Rectal smooth muscle tissue (tissue), 1 donor: ENCODE data around the gene CTRB2.

ENCODE experiments used
- H3K27ac ChIP-seq: one replicate; pipeline ENCODE4 v1.7.0; 2013; ENCODE audit warnings: low read depth, low read length, inconsistent platforms
- H3K27me3 ChIP-seq: one replicate; pipeline ENCODE4 v1.7.0; 2013; ENCODE audit warnings: low read length; ENCODE audit not compliant: control insufficient read depth, insufficient read depth
- H3K36me3 ChIP-seq: one replicate; pipeline ENCODE4 v1.7.0; 2013; ENCODE audit warnings: low read length; ENCODE audit not compliant: control insufficient read depth, insufficient read depth
- H3K4me1 ChIP-seq: one replicate; pipeline ENCODE4 v1.7.0; 2013; ENCODE audit warnings: low read length; ENCODE audit not compliant: control insufficient read depth, insufficient read depth
- H3K4me3 ChIP-seq: one replicate; pipeline ENCODE4 v1.7.0; 2013; ENCODE audit warnings: low read length
- H3K9ac ChIP-seq: one replicate; pipeline ENCODE4 v1.7.0; 2013; ENCODE audit warnings: low read length

Gene CTRB2

DNA sequence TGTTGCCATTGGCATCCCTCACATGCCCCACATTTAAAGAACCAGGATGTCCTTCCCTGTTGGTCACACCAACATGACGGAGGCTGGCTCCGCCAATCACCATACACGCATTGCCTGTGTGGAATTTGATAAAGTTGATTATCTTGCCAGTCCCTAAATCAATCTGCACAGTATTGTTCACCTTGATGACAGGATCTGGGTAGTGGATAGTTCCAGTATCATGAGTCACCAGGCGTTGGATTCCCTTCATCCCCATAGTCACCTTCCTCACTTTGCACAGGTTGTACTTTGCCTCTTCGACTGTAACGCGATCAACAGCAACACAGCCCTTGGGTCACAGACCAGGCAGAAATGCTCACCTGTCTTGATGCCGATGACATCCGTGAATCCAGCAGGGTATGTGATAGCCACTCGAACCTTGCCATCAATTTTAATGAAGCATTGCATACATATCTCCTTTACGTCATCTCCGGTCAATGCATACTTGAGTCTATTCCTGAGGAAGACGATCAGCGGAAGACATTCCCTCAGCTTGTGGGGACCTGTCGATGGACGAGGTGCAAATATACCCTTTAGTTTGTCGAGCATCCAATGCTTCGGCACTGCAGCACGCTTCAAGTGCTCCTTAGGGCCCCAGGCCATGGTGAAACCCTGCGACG lies 14.2 kb downstream of the CTRB2 start:
- Histone ChIP-seq H3K4me3 (no peak overlapping the region), H3K27ac (no peak overlapping the region), H3K27me3 (no peaks in the 10 kb centered on the region), H3K36me3 (no peaks in the 10 kb centered on the region), H3K4me1 (no peaks in the 10 kb centered on the region), H3K9ac (no peak overlapping the region)

DNA sequence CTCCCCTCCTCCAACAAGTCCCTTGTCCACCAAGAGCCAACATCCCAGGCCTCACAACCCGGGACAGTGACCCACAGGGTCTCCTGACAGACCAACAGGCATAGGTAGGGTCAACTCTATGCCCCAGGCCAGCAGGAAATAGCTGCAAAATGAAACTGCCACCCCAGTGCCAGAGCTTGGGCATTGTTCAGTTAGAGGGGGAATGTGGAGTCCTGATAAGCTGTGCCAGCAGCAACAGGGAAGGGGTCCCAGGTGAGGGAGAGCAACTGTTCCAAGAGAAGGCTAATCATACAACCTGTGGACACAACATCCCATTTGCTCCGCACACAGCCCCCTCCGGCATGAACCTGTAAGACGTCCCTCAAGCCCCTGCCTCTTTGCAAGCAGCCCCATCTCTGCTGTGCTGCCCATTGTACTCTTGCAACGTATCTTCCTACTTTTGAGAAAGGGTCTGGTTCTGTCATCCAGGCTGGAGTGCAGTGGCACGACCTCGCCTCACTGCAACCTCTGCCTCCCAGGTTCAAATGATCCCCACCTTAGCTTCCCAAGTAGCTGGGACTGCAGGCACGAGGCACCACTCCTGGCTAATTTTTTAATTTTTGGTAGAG lies 17.2 kb downstream of the CTRB2 start:
- Histone ChIP-seq H3K4me1 (no peaks in the 10 kb centered on the region), H3K4me3 (no peak overlapping the region), H3K36me3 (no peaks in the 10 kb centered on the region), H3K27ac (no peak overlapping the region), H3K9ac (no peak overlapping the region), H3K27me3 (no peaks in the 10 kb centered on the region)

- H3K27ac ChIP-seq: no peak overlapping the region
- no peak overlapping the region for H3K4me3 ChIP-seq
- no peak overlapping the region for H3K9ac ChIP-seq
- no peaks in the 10 kb centered on the region for H3K27me3 ChIP-seq
- no peaks in the 10 kb centered on the region for H3K36me3 ChIP-seq
- H3K4me1 ChIP-seq: no peaks in the 10 kb centered on the region
Measured at GRCh38 chr16:75188832-75189477, 18.0 kb downstream of the CTRB2 start.

DNA sequence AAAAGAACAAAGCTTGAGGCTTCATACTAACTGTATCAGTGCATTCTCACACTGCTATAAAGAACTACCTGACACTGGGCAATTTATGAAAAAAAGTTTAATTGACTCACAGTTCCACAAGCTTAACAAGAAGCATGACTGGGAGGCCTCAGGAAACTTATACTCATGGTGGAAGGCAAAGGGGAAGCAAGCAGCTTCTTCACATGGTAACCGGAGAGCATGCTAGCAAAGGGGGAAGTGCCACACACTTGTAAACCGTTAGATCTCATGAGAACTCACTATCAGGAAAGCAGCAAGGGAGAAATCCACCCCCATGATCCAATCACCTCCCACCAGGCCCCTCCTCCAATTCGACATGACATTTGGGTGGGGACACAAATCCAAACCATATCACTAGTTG lies 25.3 kb downstream of the CTRB2 start:
- H3K27me3 ChIP-seq: no peaks in the 10 kb centered on the region
- no peak overlapping the region for H3K27ac ChIP-seq
- H3K4me1 ChIP-seq: no peaks in the 10 kb centered on the region
- no peaks in the 10 kb centered on the region for H3K36me3 ChIP-seq
- H3K4me3 ChIP-seq: no peak overlapping the region
- no peak overlapping the region for H3K9ac ChIP-seq

DNA sequence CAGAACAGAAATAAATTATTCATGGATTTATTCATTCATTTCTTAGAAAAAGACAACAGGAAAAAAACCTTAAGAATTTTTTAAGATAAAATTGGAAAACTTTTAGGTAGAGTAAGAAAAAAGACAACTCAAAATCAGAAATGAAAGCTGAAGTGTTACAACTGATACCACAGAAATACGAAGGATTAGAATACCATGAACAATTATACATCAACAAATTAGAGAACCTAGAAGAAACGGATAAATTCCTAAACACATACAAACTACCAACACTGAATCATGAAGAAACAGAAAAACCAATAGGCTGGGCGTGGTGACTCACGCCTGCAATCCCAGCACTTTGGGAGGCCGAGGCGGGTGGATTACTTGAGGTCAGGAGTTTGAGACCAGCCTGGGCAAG lies 27.8 kb downstream of the CTRB2 start:
- Histone ChIP-seq H3K27ac (no peak overlapping the region), H3K4me1 (no peaks in the 10 kb centered on the region), H3K4me3 (no peak overlapping the region), H3K9ac (no peak overlapping the region), H3K27me3 (no peaks in the 10 kb centered on the region), H3K36me3 (no peaks in the 10 kb centered on the region)

DNA sequence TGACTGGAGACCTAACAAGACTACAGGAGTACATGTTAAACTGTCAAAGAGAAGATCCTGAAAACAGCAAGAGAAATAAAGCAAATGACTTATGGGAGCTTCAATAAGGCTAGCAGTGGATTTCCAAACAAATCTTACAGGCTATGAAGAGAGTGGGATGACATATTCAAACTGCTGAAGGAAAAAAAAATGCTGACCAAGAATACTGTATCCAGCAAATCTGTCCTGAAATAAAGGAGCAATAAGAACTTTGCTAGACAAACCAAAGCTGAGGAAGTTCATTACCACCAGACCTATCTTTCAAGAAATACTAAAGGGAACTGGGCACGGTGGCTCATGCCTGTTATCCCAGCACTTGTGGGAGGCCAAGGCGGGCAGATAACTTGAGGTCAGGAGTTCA lies 30.0 kb downstream of the CTRB2 start:
- Histone ChIP-seq H3K4me1 (no peaks in the 10 kb centered on the region), H3K27me3 (no peaks in the 10 kb centered on the region), H3K27ac (no peak overlapping the region), H3K36me3 (no peaks in the 10 kb centered on the region), H3K9ac (no peak overlapping the region), H3K4me3 (no peak overlapping the region)

- H3K4me3 ChIP-seq: no peak overlapping the region
- no peak overlapping the region for H3K27ac ChIP-seq
- H3K27me3 ChIP-seq: no peaks in the 10 kb centered on the region
- no peak overlapping the region for H3K9ac ChIP-seq
- H3K4me1 ChIP-seq: no peaks in the 10 kb centered on the region
- H3K36me3 ChIP-seq: peaks cover 1% of the 10 kb centered on the region
Measured at GRCh38 chr16:75175074-75175473, 31.9 kb downstream of the CTRB2 start.

- Histone ChIP-seq H3K4me1 (no peaks in the 10 kb centered on the region), H3K4me3 (no peak overlapping the region), H3K27me3 (no peaks in the 10 kb centered on the region), H3K9ac (no peak overlapping the region), H3K27ac (no peak overlapping the region), H3K36me3 (peaks cover 16% of the 10 kb centered on the region)
Measured at GRCh38 chr16:75172578-75172977, 34.4 kb downstream of the CTRB2 start.

GRCh38 chr16:75169899-75170405 lies 37.0 kb downstream of the CTRB2 start:
- H3K27me3 ChIP-seq: no peaks in the 10 kb centered on the region
- no peak overlapping the region for H3K9ac ChIP-seq
- H3K27ac ChIP-seq: no peak overlapping the region
- H3K4me3 ChIP-seq: no peak overlapping the region
- H3K4me1 ChIP-seq: no peaks in the 10 kb centered on the region
- peaks cover 19% of the 10 kb centered on the region for H3K36me3 ChIP-seq

GRCh38 chr16:75160386-75160785 lies 46.6 kb downstream of the CTRB2 start:
- H3K27me3 ChIP-seq: no peaks in the 10 kb centered on the region
- no peak overlapping the region for H3K27ac ChIP-seq
- H3K4me1 ChIP-seq: no peaks in the 10 kb centered on the region
- no peaks in the 10 kb centered on the region for H3K36me3 ChIP-seq
- H3K4me3 ChIP-seq: no peak overlapping the region
- no peak overlapping the region for H3K9ac ChIP-seq
